K562 (cell line): ENCODE data around the gene LMX1B. TPM values are rescaled to one million over a fixed set of nuclear protein-coding genes. Genes with fewer than 3 reads are reported as not detected.

Experiments used
- ATF3 ChIP-seq, 2 experiments: fragments of 450-650 bp in 1 of 2; sonication (generic) in 1 of 2; formaldehyde crosslinking in 1 of 2; IDR thresholded peaks in 1 of 2; conservative IDR thresholded peaks in 1 of 2; 2 replicates each; pipeline versions ENCODE4 v1.6.1 to v1.8.1; 2016 to 2023; ENCODE audit warnings: mild to moderate bottlenecking in 2 of 2, moderate library complexity in 2 of 2, inconsistent platforms in 1 of 2, missing genetic modification reagents in 1 of 2
- ATF7 ChIP-seq: fragments of 450-650 bp; IDR thresholded peaks from 2 replicates; pipeline ENCODE4 v1.7.1; 2014; ENCODE audit warnings: mild to moderate bottlenecking, moderate library complexity
- CREM ChIP-seq: IDR thresholded peaks from 2 replicates; pipeline ENCODE4 v1.6.1; 2014; ENCODE audit warnings: antibody characterized with exemption, low read depth
- ELF1 ChIP-seq: fragments of 200-800 bp; sonication (Bioruptor generic); IDR thresholded peaks from 2 replicates; pipeline ENCODE4 v1.6.1; 2016; ENCODE audit warnings: missing genetic modification characterization, missing compliant biosample characterization
- GTF2E2 ChIP-seq: fragments of 200-800 bp; sonication (Bioruptor generic); IDR thresholded peaks from 2 replicates; pipeline ENCODE4 v1.6.1; 2016; ENCODE audit warnings: missing genetic modification characterization, missing compliant biosample characterization
- HINFP ChIP-seq: fragments of 450-650 bp; conservative IDR thresholded peaks from 2 replicates; pipeline ENCODE4 v1.6.1; 2016; ENCODE audit warnings: missing genetic modification characterization, low read depth, mild to moderate bottlenecking, control low read depth, missing compliant biosample characterization
- HNRNPH1 ChIP-seq: fragments of 200-400 bp; formaldehyde crosslinking; optimal IDR thresholded peaks from 2 replicates; pipeline ENCODE3; 2017; ENCODE audit warnings: low read depth, mild to moderate bottlenecking, low read length, moderate library complexity
- NCOA1 ChIP-seq: fragments of 450-650 bp; IDR thresholded peaks from 2 replicates; pipeline ENCODE4 v1.6.1; 2016; ENCODE audit warnings: low read depth
- RBM22 ChIP-seq: fragments of 200-400 bp; formaldehyde crosslinking; IDR thresholded peaks from 2 replicates; pipeline ENCODE4 v1.6.1; 2018; ENCODE audit warnings: low read length, low read depth; ENCODE audit not compliant: poor library complexity, severe bottlenecking
- SAFB ChIP-seq: fragments of 200-400 bp; formaldehyde crosslinking; IDR thresholded peaks from 2 replicates; pipeline ENCODE4 v1.6.1; 2017; ENCODE audit warnings: low read depth, low read length, borderline replicate concordance
- SAP30 ChIP-seq: fragments of 200-600 bp; sonication (generic); IDR thresholded peaks from 2 replicates; pipeline ENCODE4 v1.6.1; 2012; ENCODE audit warnings: borderline replicate concordance, low read depth, mild to moderate bottlenecking, moderate library complexity, low read length, control low read depth, inconsistent platforms; ENCODE audit not compliant: insufficient read depth, poor library complexity, severe bottlenecking
- SMARCA4 ChIP-seq: fragments of 450-650 bp; IDR thresholded peaks from 2 replicates; pipeline ENCODE4 v1.6.1; 2016
- SNIP1 ChIP-seq: fragments of 450-650 bp; IDR thresholded peaks from 2 replicates; pipeline ENCODE4 v1.7.1; 2017; ENCODE audit warnings: low read depth, mild to moderate bottlenecking
- TAL1 ChIP-seq: fragments of 450-650 bp; IDR thresholded peaks from 2 replicates; pipeline ENCODE4 v1.6.1; 2016; ENCODE audit warnings: mild to moderate bottlenecking
- TCF7 ChIP-seq: sonication (generic); IDR thresholded peaks from 2 replicates; pipeline ENCODE4 v1.6.1; 2016; ENCODE audit warnings: antibody characterized with exemption, borderline replicate concordance
- THRAP3 ChIP-seq: fragments of 450-650 bp; IDR thresholded peaks from 2 replicates; pipeline ENCODE4 v1.6.1; 2016; ENCODE audit warnings: mild to moderate bottlenecking, inconsistent platforms, borderline replicate concordance
- ZFP30 ChIP-seq: fragments of 250-450 bp; sonication (Bioruptor Pico); IDR thresholded peaks from 2 replicates; pipeline ENCODE4 v1.8.0; 2022; ENCODE audit warnings: moderate library complexity, mild to moderate bottlenecking, inconsistent platforms, borderline replicate concordance
- ZKSCAN1 ChIP-seq: fragments of 150-350 bp; IDR thresholded peaks from 2 replicates; pipeline ENCODE4 v1.6.1; 2016; ENCODE audit warnings: low read depth, low read length
- ZNF263 ChIP-seq: sonication (generic); formaldehyde crosslinking; IDR thresholded peaks from 2 replicates; pipeline ENCODE4 v1.8.0; 2022; ENCODE audit warnings: mild to moderate bottlenecking, missing genetic modification reagents, borderline replicate concordance
- ZNF444 ChIP-seq: fragments of 250-450 bp; sonication (Bioruptor Pico); IDR thresholded peaks from 2 replicates; pipeline ENCODE4 v1.4.0; 2020; ENCODE audit warnings: mild to moderate bottlenecking, moderate library complexity
- ZNF589 ChIP-seq: fragments of 200-800 bp; sonication (Bioruptor generic); IDR thresholded peaks from 2 replicates; pipeline ENCODE4 v1.6.1; 2016; ENCODE audit warnings: low read depth, missing genetic modification characterization, missing compliant biosample characterization
- ZNF695 ChIP-seq: fragments of 450-650 bp; formaldehyde crosslinking; IDR thresholded peaks from 2 replicates; pipeline ENCODE4 v1.4.0; 2020; ENCODE audit warnings: mild to moderate bottlenecking, moderate library complexity
- ZNF77 ChIP-seq: fragments of 250-450 bp; sonication (Bioruptor Pico); IDR thresholded peaks from 2 replicates; pipeline ENCODE4 v1.5.0; 2020
- ZNF785 ChIP-seq: fragments of 250-450 bp; sonication (Bioruptor Pico); IDR thresholded peaks from 2 replicates; pipeline ENCODE4 v1.4.0; 2020; ENCODE audit warnings: mild to moderate bottlenecking
- polyA plus RNA-seq, 8 experiments: library from polyadenylated mRNA; depleted of rRNA in 4 of 8; stranded (reverse) in 5 of 8; unstranded in 3 of 8; fragments of >200 nt; fragmentation: Nextera tagmentation in 2 of 8; fragmentation: Illumina TruSeq in 1 of 8; extraction: Ambion mirVana in 2 of 8; extraction: Trizol in 1 of 8; gene quantifications; 2 replicates each; pipeline versions ENCODE4 v1.2.1 to v1.2.3, GENCODE V29; 2011 to 2014; ENCODE audit warnings: inconsistent platforms in 1 of 8, missing spikeins in 1 of 8
- total RNA-seq, 7 experiments: library from RNA; depleted of rRNA in 6 of 7; stranded (reverse); fragments of >200 nt in 6 of 7; fragmentation: Illumina TruSeq in 2 of 7; extraction: Trizol in 2 of 7; gene quantifications; 2 replicates each; pipeline versions ENCODE4 v1.2.1 to v1.2.3, GENCODE V29; 2011 to 2021; ENCODE audit warnings: low replicate concordance in 1 of 7
- TF ChIP-seq, protein P1 (sequence below): sonication (generic); formaldehyde crosslinking; IDR thresholded peaks from 2 replicates; pipeline ENCODE4 v1.8.0; 2022; ENCODE audit warnings: missing genetic modification reagents, mild to moderate bottlenecking, borderline replicate concordance
- TF ChIP-seq, protein P2 (sequence below): fragments of 450-650 bp; IDR thresholded peaks from 2 replicates; pipeline ENCODE4 v1.7.0; 2016; ENCODE audit warnings: borderline replicate concordance

LMX1B gene
- total and polyA plus RNA-seq, 9 of the 15 experiments (the other 6 are each of a cell fraction or from before 2014, with no cell fraction given) = not detected

DNA sequence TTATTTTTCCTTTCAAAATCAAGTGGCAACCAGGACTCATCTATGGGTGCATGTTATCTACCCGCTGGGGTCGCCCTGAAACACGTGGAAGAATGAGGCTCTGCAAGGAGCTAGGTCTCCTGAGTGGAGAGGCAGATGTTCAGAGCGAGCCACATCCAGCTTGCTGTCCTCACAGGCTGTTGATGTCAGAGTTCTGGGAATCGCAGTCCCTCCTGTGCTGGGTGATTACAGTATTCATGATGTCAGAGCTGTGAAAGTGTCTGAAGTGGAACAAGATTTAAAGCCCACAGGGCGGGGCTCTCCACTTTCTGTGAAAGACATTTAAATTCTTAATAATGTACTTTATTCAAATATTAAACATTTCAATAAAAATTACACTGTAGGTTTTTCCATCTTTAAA, 24.4 kb upstream of the LMX1B start (continued):
- TF ChIP-seq HNRNPH1 = no peak
- TF ChIP-seq ZFP30 (CRISPR knock-in tag) = no peak
- no peak for TF ChIP-seq ZNF695
- TF ChIP-seq, protein P1, sequence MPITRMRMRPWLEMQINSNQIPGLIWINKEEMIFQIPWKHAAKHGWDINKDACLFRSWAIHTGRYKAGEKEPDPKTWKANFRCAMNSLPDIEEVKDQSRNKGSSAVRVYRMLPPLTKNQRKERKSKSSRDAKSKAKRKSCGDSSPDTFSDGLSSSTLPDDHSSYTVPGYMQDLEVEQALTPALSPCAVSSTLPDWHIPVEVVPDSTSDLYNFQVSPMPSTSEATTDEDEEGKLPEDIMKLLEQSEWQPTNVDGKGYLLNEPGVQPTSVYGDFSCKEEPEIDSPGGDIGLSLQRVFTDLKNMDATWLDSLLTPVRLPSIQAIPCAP (CRISPR knock-in tag) = no peak
- peak; percentile 34; the same call in 1 of the 2 replicates for TF ChIP-seq CREM
- no peak for TF ChIP-seq ZNF589 (CRISPR knock-in tag)
- TF ChIP-seq ATF7 = 0 out of 2 replicates have a peak, but pooled peaks have one; percentile 31
- TF ChIP-seq SAP30 = no peak
- TF ChIP-seq THRAP3 = no peak
- TF ChIP-seq ZNF785 (CRISPR knock-in tag) = no peak
- TF ChIP-seq ATF3 (IDR thresholded peaks at IDR 0.05) = peak; percentile 19; the same call in 1 of the 2 replicates
- no peak for TF ChIP-seq ATF3 (CRISPR knock-in tag; conservative IDR thresholded peaks at IDR 0.05)
- no peak for TF ChIP-seq ZNF444 (CRISPR knock-in tag)
- TF ChIP-seq TCF7 = no peak
- TF ChIP-seq SAFB = no peak
- no peak for TF ChIP-seq ZKSCAN1
- TF ChIP-seq SMARCA4 = no peak
- TF ChIP-seq ELF1 (tag) = no peak
- TF ChIP-seq ZNF77 (CRISPR knock-in tag) = no peak
- no peak for TF ChIP-seq HINFP
- TF ChIP-seq RBM22 = no peak
- TF ChIP-seq ZNF263 = no peak
- TF ChIP-seq GTF2E2 (tag) = no peak
- TF ChIP-seq, protein P2, sequence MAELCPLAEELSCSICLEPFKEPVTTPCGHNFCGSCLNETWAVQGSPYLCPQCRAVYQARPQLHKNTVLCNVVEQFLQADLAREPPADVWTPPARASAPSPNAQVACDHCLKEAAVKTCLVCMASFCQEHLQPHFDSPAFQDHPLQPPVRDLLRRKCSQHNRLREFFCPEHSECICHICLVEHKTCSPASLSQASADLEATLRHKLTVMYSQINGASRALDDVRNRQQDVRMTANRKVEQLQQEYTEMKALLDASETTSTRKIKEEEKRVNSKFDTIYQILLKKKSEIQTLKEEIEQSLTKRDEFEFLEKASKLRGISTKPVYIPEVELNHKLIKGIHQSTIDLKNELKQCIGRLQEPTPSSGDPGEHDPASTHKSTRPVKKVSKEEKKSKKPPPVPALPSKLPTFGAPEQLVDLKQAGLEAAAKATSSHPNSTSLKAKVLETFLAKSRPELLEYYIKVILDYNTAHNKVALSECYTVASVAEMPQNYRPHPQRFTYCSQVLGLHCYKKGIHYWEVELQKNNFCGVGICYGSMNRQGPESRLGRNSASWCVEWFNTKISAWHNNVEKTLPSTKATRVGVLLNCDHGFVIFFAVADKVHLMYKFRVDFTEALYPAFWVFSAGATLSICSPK = no peak
- TF ChIP-seq SNIP1 = no peak
- no peak for TF ChIP-seq TAL1
- no peak for TF ChIP-seq NCOA1
